ENCODE data around the gene VSX2. TPM values are rescaled to one million over a fixed set of nuclear protein-coding genes. Genes with fewer than 3 reads are reported as not detected.

The VSX2 gene
- total RNA-seq, 1 experiment from 2014 or later = not detected

- DNase-seq (ENCODE audit: low read depth) = no peak
These were observed 20.3 kb downstream of the VSX2 start for GRCh38 chr14:74259513-74259912.

DNA sequence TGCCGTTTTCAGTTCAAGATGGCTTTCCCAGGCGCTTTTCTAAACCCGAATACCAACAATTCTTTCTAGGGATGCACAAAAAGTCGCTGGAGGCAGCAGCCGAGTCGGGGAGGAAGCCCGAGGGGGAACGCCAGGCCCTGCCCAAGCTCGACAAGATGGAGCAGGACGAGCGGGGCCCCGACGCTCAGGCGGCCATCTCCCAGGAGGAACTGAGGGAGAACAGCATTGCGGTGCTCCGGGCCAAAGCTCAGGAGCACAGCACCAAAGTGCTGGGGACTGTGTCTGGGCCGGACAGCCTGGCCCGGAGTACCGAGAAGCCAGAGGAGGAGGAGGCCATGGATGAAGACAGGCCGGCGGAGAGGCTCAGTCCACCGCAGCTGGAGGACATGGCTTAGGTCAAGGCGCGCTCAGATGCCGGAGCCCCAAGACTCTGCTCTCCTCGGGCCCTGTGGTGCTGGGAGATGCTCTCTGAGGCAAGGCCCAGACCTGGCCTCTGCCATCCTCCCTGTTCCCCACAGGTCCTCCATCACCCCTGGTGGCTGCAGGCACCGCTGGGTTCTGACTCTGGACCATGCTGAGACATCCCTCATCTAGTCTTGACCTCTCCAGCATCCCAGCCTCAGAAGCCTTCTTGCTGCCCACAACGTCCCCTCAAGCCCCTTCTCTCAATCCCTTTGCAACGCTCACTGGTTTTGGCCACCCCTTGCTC lies 21.4 kb downstream of the VSX2 start:
- no peak for DNase-seq (ENCODE audit: low read depth)

DNA sequence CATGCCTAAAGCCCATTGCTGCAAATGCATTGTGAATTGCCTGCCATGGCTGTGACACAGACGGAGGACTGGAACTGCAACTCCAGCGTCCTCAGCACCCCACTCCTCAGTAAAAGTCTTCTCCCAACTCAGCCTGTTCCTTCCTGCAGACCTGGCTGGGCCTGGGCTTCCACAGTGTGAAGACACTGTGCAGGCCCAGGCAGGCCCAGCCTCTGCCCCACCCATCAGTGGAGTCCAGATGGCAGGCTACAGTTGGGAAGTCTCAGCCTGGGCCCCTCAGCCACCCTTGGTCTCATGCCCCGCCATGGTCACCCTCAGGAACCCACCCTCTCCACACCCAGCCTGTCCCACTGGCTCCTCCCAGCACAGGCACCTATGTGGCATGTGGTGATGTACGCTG lies 22.0 kb downstream of the VSX2 start:
- DNase-seq (ENCODE audit: low read depth) = no peak

DNA sequence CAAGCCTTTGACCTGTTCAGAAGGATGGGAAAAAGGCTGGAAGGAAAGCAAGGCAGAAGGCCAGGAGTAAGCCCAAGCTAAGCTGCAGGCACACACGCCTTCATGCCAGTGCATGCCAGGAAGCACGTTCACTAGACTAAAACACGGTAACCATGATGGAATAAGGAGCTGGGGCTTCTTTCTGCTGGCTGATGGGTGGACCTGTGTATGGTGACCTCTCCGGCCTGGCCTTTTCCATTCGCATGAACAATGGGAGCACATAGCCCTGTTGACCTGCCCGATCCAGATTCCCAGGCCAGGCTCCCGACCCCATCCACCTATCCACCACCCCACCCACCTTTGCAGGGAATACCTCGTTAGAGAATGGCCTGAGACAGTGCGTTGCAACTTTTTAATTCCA lies 22.8 kb downstream of the VSX2 start:
- no peak for DNase-seq (ENCODE audit: low read depth)

GRCh38 chr14:74263181-74263580 lies 23.9 kb downstream of the VSX2 start:
- no peak for DNase-seq (ENCODE audit: low read depth)

GRCh38 chr14:74263921-74264320 lies 24.7 kb downstream of the VSX2 start:
- no peak for DNase-seq (ENCODE audit: low read depth)

GRCh38 chr14:74265301-74265965 lies 26.2 kb downstream of the VSX2 start:
- no peak for DNase-seq (ENCODE audit: low read depth)

- DNase-seq (ENCODE audit: low read depth) = no peak
These were observed 28.3 kb downstream of the VSX2 start for GRCh38 chr14:74267588-74267987.

DNA sequence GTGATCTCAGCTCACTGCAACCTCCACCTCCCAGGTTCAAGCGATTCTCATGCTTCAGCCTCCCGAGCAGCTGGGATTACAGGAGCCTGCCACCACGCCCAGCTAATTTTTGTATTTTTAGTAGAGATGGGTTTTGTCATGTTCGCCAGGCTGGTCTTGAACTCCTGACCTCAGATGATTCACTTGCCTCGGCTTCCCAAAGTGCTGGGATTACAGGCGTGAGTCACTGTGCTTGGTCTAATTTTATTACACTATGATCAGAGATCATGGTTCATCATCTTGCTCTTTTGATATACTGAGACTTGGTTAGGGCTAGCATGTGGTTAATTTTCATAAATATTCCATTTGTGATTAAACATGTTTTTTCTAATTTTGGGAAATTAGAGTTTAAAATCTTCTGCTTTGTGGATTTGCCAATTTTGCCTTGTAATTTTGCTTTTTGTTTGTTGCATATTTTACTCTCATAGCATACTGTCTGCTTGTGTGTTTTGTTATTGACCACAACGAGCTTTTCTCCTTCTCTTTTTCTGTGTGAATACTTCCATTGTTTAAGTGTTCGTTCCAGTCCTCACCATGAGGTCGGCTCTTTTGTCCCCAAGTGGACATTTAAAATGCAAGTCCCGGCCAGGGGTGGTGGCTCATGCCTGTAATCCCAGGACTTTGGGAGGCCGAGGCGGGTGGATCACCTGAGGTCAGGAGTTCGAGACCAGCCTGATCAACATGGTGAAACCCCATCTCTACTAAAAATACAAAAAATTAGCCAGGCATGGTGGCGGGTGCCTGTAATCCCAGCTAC lies 31.3 kb downstream of the VSX2 start:
- peak; percentile 90 for DNase-seq (ENCODE audit: low read depth)

- DNase-seq (ENCODE audit: low read depth) = no peak
These were observed 32.1 kb downstream of the VSX2 start for GRCh38 chr14:74271365-74271764.

GRCh38 chr14:74275241-74275841 lies 36.1 kb downstream of the VSX2 start:
- peak; percentile 26 for DNase-seq (ENCODE audit: low read depth)

GRCh38 chr14:74278080-74278479 lies 38.8 kb downstream of the VSX2 start:
- no peak for DNase-seq (ENCODE audit: low read depth)

DNA sequence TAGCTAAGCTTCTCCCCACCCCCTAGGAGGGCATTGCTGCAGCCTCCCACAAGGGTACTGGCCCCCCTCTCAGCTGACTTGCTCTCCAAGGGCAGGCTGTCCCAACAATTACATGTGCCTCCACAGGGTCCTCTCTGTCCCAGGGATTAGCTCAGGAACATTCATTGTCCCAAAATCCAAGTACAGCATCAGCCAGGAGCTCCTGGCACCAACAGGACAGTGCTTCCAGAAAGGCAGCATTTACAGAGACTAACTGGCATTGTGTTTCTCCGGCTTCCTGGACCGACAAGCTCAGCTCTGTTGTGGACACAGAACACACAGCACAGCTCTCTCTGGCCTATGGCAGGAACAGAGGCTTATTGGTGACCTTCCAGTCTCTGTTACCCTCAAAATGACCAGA lies 41.8 kb downstream of the VSX2 start:
- no peak for DNase-seq (ENCODE audit: low read depth)

GRCh38 chr14:74286736-74287135 lies 47.5 kb downstream of the VSX2 start:
- no peak for DNase-seq (ENCODE audit: low read depth)

- no peak for DNase-seq (ENCODE audit: low read depth)
These were observed 50.6 kb downstream of the VSX2 start for GRCh38 chr14:74289801-74290200.

DNA sequence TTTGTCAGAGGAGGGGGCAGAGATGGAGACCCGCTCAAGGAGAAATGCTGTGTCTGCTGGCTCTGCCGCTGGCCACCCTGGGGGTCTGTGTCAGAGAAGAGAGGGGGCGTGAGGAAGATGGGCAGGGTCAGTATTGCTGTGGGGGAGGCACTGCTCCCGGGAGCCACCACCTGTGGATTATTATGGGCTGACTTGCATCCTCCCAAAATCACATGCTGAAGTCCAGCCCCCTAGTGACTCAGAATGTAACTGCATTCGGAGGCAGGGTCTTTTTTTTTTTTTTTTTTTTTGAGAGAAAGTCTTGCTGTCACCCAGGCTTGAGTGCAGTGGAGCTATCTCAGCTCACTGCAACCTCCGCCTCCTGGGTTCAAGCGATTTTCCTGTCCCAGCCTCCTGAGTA lies 51.2 kb downstream of the VSX2 start:
- DNase-seq (ENCODE audit: low read depth) = peak; percentile 16

- no peak for DNase-seq (ENCODE audit: low read depth)
These were observed 52.8 kb downstream of the VSX2 start for GRCh38 chr14:74292061-74292460.

DNA sequence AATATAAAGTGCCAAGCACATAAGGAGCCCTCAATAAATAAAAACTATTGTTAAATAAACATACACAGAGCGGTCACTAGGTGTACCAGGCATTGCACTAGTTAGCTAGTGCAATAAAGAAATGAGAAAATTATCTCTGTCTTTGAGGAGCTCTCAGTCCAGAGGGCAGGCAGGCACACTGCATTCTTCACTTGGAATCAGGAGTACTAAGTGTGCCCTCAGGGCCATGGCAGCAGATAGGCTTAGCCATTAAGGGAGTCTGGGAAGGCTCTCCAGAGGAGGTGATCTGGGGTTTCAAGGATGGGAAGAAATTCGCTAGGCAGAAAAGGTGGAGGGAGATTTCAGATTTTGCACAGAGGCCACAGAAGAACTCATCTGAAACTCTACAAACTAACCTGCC lies 54.4 kb downstream of the VSX2 start:
- DNase-seq (ENCODE audit: low read depth) = no peak

GRCh38 chr14:74296037-74296467 lies 56.8 kb downstream of the VSX2 start:
- no peak for DNase-seq (ENCODE audit: low read depth)

GRCh38 chr14:74297986-74298385 lies 58.7 kb downstream of the VSX2 start:
- no peak for DNase-seq (ENCODE audit: low read depth)

DNA sequence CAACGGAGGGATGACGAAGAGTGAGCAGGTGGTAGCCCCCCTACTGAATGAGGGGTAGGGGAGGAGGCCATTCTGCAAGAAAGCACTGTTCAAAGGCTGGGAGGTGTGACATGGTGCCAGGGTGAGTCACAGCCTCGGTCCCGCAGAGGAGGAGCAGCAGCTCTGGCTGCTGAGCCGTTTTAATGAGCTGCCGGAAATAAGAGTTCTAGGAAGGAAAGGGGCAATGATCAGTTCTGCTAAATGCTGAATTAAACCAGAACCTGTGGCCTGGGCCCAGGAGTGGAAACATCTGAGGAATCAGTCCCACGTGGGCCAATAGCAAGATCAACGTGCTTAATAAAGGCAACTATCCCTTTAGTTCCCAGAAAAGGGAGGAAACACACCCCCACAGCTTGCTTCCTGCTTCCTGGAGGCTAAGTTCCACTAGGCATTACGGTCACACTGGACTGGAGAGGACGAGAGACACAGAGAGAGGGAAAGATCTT lies 59.9 kb downstream of the VSX2 start:
- peak; percentile 45 for DNase-seq (ENCODE audit: low read depth)

DNA sequence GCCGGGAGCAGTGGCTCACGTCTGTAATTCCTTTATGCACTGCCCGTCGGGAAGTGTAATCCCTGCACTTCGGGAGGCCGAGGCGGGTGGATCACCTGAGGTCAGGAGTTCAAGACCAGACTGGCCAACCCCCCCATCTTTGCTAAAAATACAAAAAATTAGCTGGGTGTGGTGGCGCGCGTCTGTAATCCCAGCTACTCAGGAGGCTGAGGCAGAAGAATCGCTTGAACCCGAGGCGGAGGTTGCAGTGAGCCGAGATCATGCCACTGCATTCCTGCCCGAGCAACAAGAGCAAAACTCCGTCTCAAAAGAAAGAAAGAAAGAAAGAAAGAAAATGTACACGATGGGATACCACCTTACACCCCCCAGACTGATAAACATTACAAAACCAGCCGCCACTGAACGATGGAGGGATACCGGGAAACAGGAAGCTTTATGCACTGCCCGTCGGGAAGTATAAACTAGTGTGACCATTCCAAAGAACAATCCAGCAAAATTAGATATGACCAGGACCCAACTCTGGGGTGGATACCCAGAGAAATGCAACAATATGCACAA lies 62.4 kb downstream of the VSX2 start:
- DNase-seq (ENCODE audit: low read depth) = no peak
